AG20443 (cell line): ENCODE measurements around the gene HIKESHI.
"Not testable (repeated sequence)": the region's sequence is repeated elsewhere in the genome, so short reads cannot be mapped to it uniquely, and the experiment has no call there.

Experiments
- DNase-seq: peaks from one replicate; pipeline ENCODE4 v3.0.0; 2012; ENCODE audit warnings: low spot score, mixed read lengths

Gene HIKESHI

GRCh38 chr11:86292912-86293616 lies 9.0 kb upstream of the HIKESHI start:
- DNase-seq = no peak

GRCh38 chr11:86294026-86294425 lies 8.0 kb upstream of the HIKESHI start:
- no peak for DNase-seq

- DNase-seq = no peak
These were observed 323 bp upstream of the HIKESHI start for GRCh38 chr11:86301742-86302091.

GRCh38 chr11:86303257-86303656 lies 1.2 kb downstream of the HIKESHI start:
- DNase-seq = no peak

- not testable (repeated sequence) for DNase-seq
These were observed 6.7 kb downstream of the HIKESHI start for GRCh38 chr11:86308710-86309109.

- no peak for DNase-seq
These were observed 11.8 kb downstream of the HIKESHI start for GRCh38 chr11:86313793-86314192.

GRCh38 chr11:86314636-86315035 lies 12.6 kb downstream of the HIKESHI start:
- DNase-seq = no peak

- DNase-seq = no peak
These were observed 33.2 kb downstream of the HIKESHI start for GRCh38 chr11:86335131-86335767.

GRCh38 chr11:86337227-86337626 lies 35.2 kb downstream of the HIKESHI start:
- no peak for DNase-seq

- no peak for DNase-seq
These were observed 39.3 kb downstream of the HIKESHI start for GRCh38 chr11:86341382-86341781.

- no peak for DNase-seq
These were observed 44.5 kb downstream of the HIKESHI start for GRCh38 chr11:86346513-86346912.

- no peak for DNase-seq
These were observed 53.2 kb downstream of the HIKESHI start for GRCh38 chr11:86355256-86355655.

GRCh38 chr11:86357412-86357811 lies 55.4 kb downstream of the HIKESHI start:
- not testable (repeated sequence) for DNase-seq

GRCh38 chr11:86358720-86359119 lies 56.7 kb downstream of the HIKESHI start:
- DNase-seq = no peak

- DNase-seq = peak; percentile 54
These were observed 58.8 kb downstream of the HIKESHI start for GRCh38 chr11:86360775-86361395.

- DNase-seq = no peak
These were observed 61.4 kb downstream of the HIKESHI start for GRCh38 chr11:86363424-86363823.

- no peak for DNase-seq
These were observed 63.5 kb downstream of the HIKESHI start for GRCh38 chr11:86365546-86365945.

GRCh38 chr11:86369668-86370067 lies 67.6 kb downstream of the HIKESHI start:
- DNase-seq = no peak

- no peak for DNase-seq
These were observed 68.1 kb downstream of the HIKESHI start for GRCh38 chr11:86370171-86370570.

- DNase-seq = peak; percentile 21
These were observed 69.0 kb downstream of the HIKESHI start for GRCh38 chr11:86370922-86371594.

- DNase-seq = no peak
These were observed 70.0 kb downstream of the HIKESHI start for GRCh38 chr11:86372041-86372440.

- no peak for DNase-seq
These were observed 70.5 kb downstream of the HIKESHI start for GRCh38 chr11:86372586-86372985.

- no peak for DNase-seq
These were observed 72.0 kb downstream of the HIKESHI start for GRCh38 chr11:86374069-86374468.
